PFSK-1 (cell line): Measurements from ENCODE around the gene PLXDC2.

Experiments
- POLR2AphosphoS5 ChIP-seq: IDR thresholded peaks from 2 replicates; pipeline ENCODE4 v1.6.1; 2012; ENCODE audit warnings: low read depth, mild to moderate bottlenecking, control low read depth, low read length, moderate library complexity
- REST ChIP-seq, 2 experiments: IDR thresholded peaks; 2 replicates each; pipeline versions ENCODE4 v1.6.1 to v1.8.0; 2011 to 2012; ENCODE audit warnings: low read depth in 2 of 2, low read length in 2 of 2, control low read depth in 1 of 2, inconsistent platforms in 1 of 2, mild to moderate bottlenecking in 1 of 2, moderate library complexity in 1 of 2; ENCODE audit not compliant: insufficient read depth in 1 of 2
- TAF1 ChIP-seq: IDR thresholded peaks from 2 replicates; pipeline ENCODE4 v1.6.1; 2012; ENCODE audit warnings: low read length, control low read depth, borderline replicate concordance; ENCODE audit not compliant: insufficient read depth

- TF ChIP-seq TAF1 (no peak), POLR2AphosphoS5 (no peak), REST (IDR thresholded peaks at IDR 0.05; ENCODE audit: insufficient read depth in 1 of 2, low read depth in 2 of 2, low read length in 2 of 2) (no peak)
These were observed 76.0 kb downstream of the PLXDC2 start for GRCh38 chr10:19892270-19892669.
